ENCODE data around the gene BEND6. TPM values are rescaled to one million over a fixed set of nuclear protein-coding genes. Genes with fewer than 3 reads are reported as not detected.

Gene BEND6
- polyA plus RNA-seq (ENCODE audit: insufficient read length in 12 of 12), result 1 to 10 TPM in 2 of 12 donors, under 1 TPM in 8, not detected in 2; 0.15 to 3.8 (median 0.48) TPM
- long read RNA-seq, donor 1, result 0 reads
- long read RNA-seq, donor 2, result 0 reads
- long read RNA-seq, donor 3, result 0 reads
- long read RNA-seq, donor 4, result 0 reads
- long read RNA-seq, donor 5, partial matches to known transcripts, result 0 of 1 reads
- long read RNA-seq, donor 5, other reads (novel, unspliced or antisense), result 0 of 1 reads
- long read RNA-seq, donor 6, result 0 reads
- long read RNA-seq, donor 7, result 0 reads
- long read RNA-seq, donor 8, partial matches to known transcripts, result 0 of 1 reads
- long read RNA-seq, donor 8, other reads (novel, unspliced or antisense), result 0 of 1 reads
- long read RNA-seq, donor 9, partial matches to known transcripts, result 0 of 1 reads
- long read RNA-seq, donor 9, other reads (novel, unspliced or antisense), result 0 of 1 reads
- long read RNA-seq, donor 10, partial matches to known transcripts, result 0 of 1 reads
- long read RNA-seq, donor 10, other reads (novel, unspliced or antisense), result 0 of 1 reads
- long read RNA-seq, donor 11, result 0 reads

GRCh38 chr6:56954403-56955170 lies at the start of gene BEND6:
BEND6 (plus strand) TSS chr6:56955107; CDS start chr6:56981811, 26,704 bp downstream.
- peak; percentile 23 for DNase-seq

GRCh38 chr6:56905378-56905777 lies 49.5 kb upstream of the BEND6 start:
- DNase-seq, result no peak

GRCh38 chr6:56906752-56907151 lies 48.2 kb upstream of the BEND6 start:
- no peak for DNase-seq

GRCh38 chr6:56909115-56909907 lies 45.6 kb upstream of the BEND6 start:
- no peak for DNase-seq

GRCh38 chr6:56911847-56912246 lies 43.1 kb upstream of the BEND6 start:
- no peak for DNase-seq

- no peak for DNase-seq
These were observed 41.4 kb upstream of the BEND6 start for GRCh38 chr6:56913285-56914074.

GRCh38 chr6:56914798-56915658 lies 39.9 kb upstream of the BEND6 start:
- DNase-seq, result no peak

GRCh38 chr6:56915832-56916231 lies 39.1 kb upstream of the BEND6 start:
- no peak for DNase-seq

- no peak for DNase-seq
These were observed 37.9 kb upstream of the BEND6 start for GRCh38 chr6:56916849-56917551.

- DNase-seq, result no peak
These were observed 32.3 kb upstream of the BEND6 start for GRCh38 chr6:56922645-56923044.

GRCh38 chr6:56923565-56923964 lies 31.3 kb upstream of the BEND6 start:
- no peak for DNase-seq

GRCh38 chr6:56927538-56928453 lies 27.1 kb upstream of the BEND6 start:
- DNase-seq, result no peak

GRCh38 chr6:56930846-56931245 lies 24.1 kb upstream of the BEND6 start:
- no peak for DNase-seq

- DNase-seq, result no peak
These were observed 21.9 kb upstream of the BEND6 start for GRCh38 chr6:56932910-56933477.

- no peak for DNase-seq
These were observed 21.3 kb upstream of the BEND6 start for GRCh38 chr6:56933650-56934049.

GRCh38 chr6:56934876-56935275 lies 20.0 kb upstream of the BEND6 start:
- no peak for DNase-seq

GRCh38 chr6:56936466-56936865 lies 18.4 kb upstream of the BEND6 start:
- no peak for DNase-seq

GRCh38 chr6:56938649-56939191 lies 16.2 kb upstream of the BEND6 start:
- DNase-seq, result no peak

Measured in muscle of arm (tissue), 14 donors.